A549 (cell line): ENCODE data around the gene PHC2. TPM values are rescaled to one million over a fixed set of nuclear protein-coding genes. Genes with fewer than 3 reads are reported as not detected.

Experiments used
- ATAC-seq, 2 experiments: fragments of 200-7000 bp in 1 of 2; fragments of >200 bp in 1 of 2; cut with Nextera tagmentation in 1 of 2; cut with Tn5 transposase in 1 of 2; 3 replicates each; pipeline versions ENCODE4 v1.8.0 to v1.9.1; 2018 to 2020; ENCODE audit warnings: mild to moderate bottlenecking in 1 of 2, moderate library complexity in 1 of 2
- CTCF ChIA-PET: fragments of 300-600 bp; sonication (Branson Sonifier 250); formaldehyde crosslinking; extraction: SDS; loops from one replicate; lab custom pipeline; 2021; ENCODE audit warnings: antibody characterized with exemption, inconsistent platforms; lab: Yijun Ruan, JAX
- POLR2A ChIA-PET: fragments of 350-600 bp; formaldehyde crosslinking; extraction: SDS; loops from one replicate; lab custom pipeline; 2021; ENCODE audit warnings: antibody characterized with exemption, inconsistent platforms; lab: Yijun Ruan, JAX
- DNase-seq, 2 experiments: peaks; one replicate each; pipeline versions ENCODE4 v3.0.0 to v3.0.0-alpha.2; 2011 to 2016; ENCODE audit warnings: low read depth in 1 of 2, low spot score in 1 of 2
- FAIRE-seq: peaks from 2 replicates; lab custom pipeline; 2011; peaks lifted over from hg19 to GRCh38; lab: Jason Lieb, UNC
- H3K27ac ChIP-seq, 2 experiments: fragments of >200 bp; sonication (Bioruptor Twin); formaldehyde crosslinking; 3 replicates each; pipeline ENCODE4 v1.5.1; 2016 to 2017
- H3K4me1 ChIP-seq: fragments of >200 bp; sonication (Bioruptor Twin); formaldehyde crosslinking; 3 replicates; pipeline ENCODE4 v1.6.1; 2016
- H3K4me2 ChIP-seq: fragments of >200 bp; sonication (Bioruptor Twin); formaldehyde crosslinking; 3 replicates; pipeline ENCODE4 v1.6.1; 2016
- H3K4me3 ChIP-seq: fragments of >200 bp; sonication (Bioruptor Twin); formaldehyde crosslinking; 3 replicates; pipeline ENCODE4 v1.5.1; 2016
- H3K9me3 ChIP-seq: fragments of >200 bp; sonication (Bioruptor Twin); formaldehyde crosslinking; 3 replicates; pipeline ENCODE4 v1.6.1; 2016
- BHLHE40 ChIP-seq: IDR thresholded peaks from 2 replicates; pipeline ENCODE4 v1.6.1; 2012; ENCODE audit warnings: low read depth, low read length, inconsistent platforms
- CBX2 ChIP-seq: fragments of 200-600 bp; sonication (generic); IDR thresholded peaks from 2 replicates; pipeline ENCODE4 v1.6.1; 2016; ENCODE audit warnings: low read depth, mild to moderate bottlenecking, borderline replicate concordance
- CEBPB ChIP-seq, 2 experiments: fragments of >200 bp in 1 of 2; sonication (Bioruptor Twin) in 1 of 2; formaldehyde crosslinking in 1 of 2; IDR thresholded peaks; 2 replicates each; pipeline ENCODE4 v1.6.1; 2012 to 2016
- CHD4 ChIP-seq: fragments of 200-600 bp; sonication (generic); IDR thresholded peaks from 2 replicates; pipeline ENCODE4 v1.6.1; 2016; ENCODE audit warnings: antibody characterized with exemption, mild to moderate bottlenecking, borderline replicate concordance
- E2F6 ChIP-seq: IDR thresholded peaks from 2 replicates; pipeline ENCODE4 v1.6.1; 2012; ENCODE audit warnings: low read depth, borderline replicate concordance
- EHF ChIP-seq: fragments of 250-450 bp; sonication (Bioruptor Pico); IDR thresholded peaks from 2 replicates; pipeline ENCODE4 v1.5.0; 2020; ENCODE audit warnings: mild to moderate bottlenecking
- EHMT2 ChIP-seq: fragments of 200-600 bp; sonication (generic); IDR thresholded peaks from 2 replicates; pipeline ENCODE4 v1.6.1; 2016; ENCODE audit warnings: antibody characterized with exemption, low read depth, mild to moderate bottlenecking, moderate library complexity
- EP300 ChIP-seq, 2 experiments: fragments of >200 bp; sonication (Bioruptor Twin); formaldehyde crosslinking; IDR thresholded peaks; 2 replicates in 1 of 2; 3 replicates in 1 of 2; pipeline ENCODE4 v1.6.1; 2016 to 2017
- GATA3 ChIP-seq: IDR thresholded peaks from 2 replicates; pipeline ENCODE4 v1.6.1; 2012; ENCODE audit warnings: borderline replicate concordance
- HEYL ChIP-seq: fragments of 250-450 bp; sonication (Bioruptor Pico); IDR thresholded peaks from 2 replicates; pipeline ENCODE4 v1.8.0; 2021; ENCODE audit warnings: mild to moderate bottlenecking, moderate library complexity
- JUN ChIP-seq, 2 experiments: fragments of >200 bp; sonication (Bioruptor Twin); formaldehyde crosslinking; IDR thresholded peaks; 2 replicates in 1 of 2; 3 replicates in 1 of 2; pipeline ENCODE4 v1.6.1; 2016 to 2017
- JUNB ChIP-seq: fragments of >200 bp; sonication (Bioruptor Twin); formaldehyde crosslinking; IDR thresholded peaks from 2 replicates; pipeline ENCODE4 v1.6.1; 2016
- KDM1A ChIP-seq: fragments of 200-600 bp; sonication (generic); IDR thresholded peaks from 2 replicates; pipeline ENCODE4 v1.6.1; 2016; ENCODE audit warnings: low read depth, mild to moderate bottlenecking
- KDM5A ChIP-seq: fragments of 200-600 bp; sonication (generic); IDR thresholded peaks from 2 replicates; pipeline ENCODE4 v1.6.1; 2016; ENCODE audit warnings: antibody characterized with exemption, mild to moderate bottlenecking
- MAZ ChIP-seq: fragments of 150-350 bp; IDR thresholded peaks from 2 replicates; pipeline ENCODE4 v1.6.1; 2014; ENCODE audit warnings: antibody characterized with exemption, low read depth, low read length, borderline replicate concordance
- MYC ChIP-seq: IDR thresholded peaks from 2 replicates; pipeline ENCODE4 v1.6.1; 2012; ENCODE audit warnings: mild to moderate bottlenecking, inconsistent platforms, low read length, improper control_type of control experiment, borderline replicate concordance
- PHF8 ChIP-seq: fragments of 200-600 bp; sonication (generic); IDR thresholded peaks from 2 replicates; pipeline ENCODE4 v1.6.1; 2016; ENCODE audit warnings: low read depth, mild to moderate bottlenecking, antibody characterized with exemption, moderate library complexity, borderline replicate concordance
- POLR2AphosphoS2 ChIP-seq: conservative IDR thresholded peaks from 2 replicates; pipeline ENCODE4 v1.6.1; 2012; ENCODE audit warnings: low read length, improper control_type of control experiment, inconsistent platforms
- RAD21 ChIP-seq, 2 experiments: fragments of >200 bp in 1 of 2; sonication (Bioruptor Twin) in 1 of 2; formaldehyde crosslinking in 1 of 2; IDR thresholded peaks in 1 of 2; conservative IDR thresholded peaks in 1 of 2; 2 replicates in 1 of 2; 3 replicates in 1 of 2; pipeline ENCODE4 v1.6.1; 2012 to 2018; ENCODE audit warnings: inconsistent platforms in 1 of 2
- RNF2 ChIP-seq: fragments of 200-600 bp; sonication (generic); IDR thresholded peaks from 2 replicates; pipeline ENCODE4 v1.6.1; 2016; ENCODE audit warnings: low read depth, mild to moderate bottlenecking, antibody characterized with exemption, moderate library complexity, borderline replicate concordance
- SREBF2 ChIP-seq: fragments of 450-650 bp; IDR thresholded peaks from 2 replicates; pipeline ENCODE4 v1.6.1; 2014; ENCODE audit warnings: mild to moderate bottlenecking, moderate library complexity
- TP53 ChIP-seq: fragments of 250-450 bp; sonication (Bioruptor Pico); IDR thresholded peaks from 2 replicates; pipeline ENCODE4 v1.5.0; 2021; ENCODE audit warnings: mild to moderate bottlenecking, moderate library complexity
- ZFP36 ChIP-seq: fragments of 450-650 bp; IDR thresholded peaks from 2 replicates; pipeline ENCODE4 v1.6.1; 2014; ENCODE audit warnings: borderline replicate concordance; ENCODE audit not compliant: partially characterized antibody
- ZNF302 ChIP-seq: fragments of 250-450 bp; sonication (Bioruptor Pico); IDR thresholded peaks from 2 replicates; pipeline ENCODE4 v1.9.0; 2021; ENCODE audit warnings: inconsistent platforms, mild to moderate bottlenecking, moderate library complexity
- ZSCAN20 ChIP-seq: fragments of 250-450 bp; sonication (Bioruptor Pico); IDR thresholded peaks from 2 replicates; pipeline ENCODE4 v1.8.0; 2022; ENCODE audit warnings: mild to moderate bottlenecking, moderate library complexity
- WGBS: methylation state at CpG from one replicate; pipeline ENCODE4 v1.1.6; 2017; ENCODE audit errors: missing lambda C conversion rate; 5-methylcytosine and 5-hydroxymethylcytosine counted together
- polyA plus RNA-seq, 4 experiments: library from polyadenylated mRNA; depleted of rRNA in 3 of 4; stranded (reverse); fragments of >200 nt; fragmentation: RNase III in 1 of 4; extraction: RNeasy Plus Mini Kit Qiagen cat#74134 plus additional on column Dnase treatment in 1 of 4; gene quantifications; 2 replicates in 3 of 4; 3 replicates in 1 of 4; pipeline ENCODE4 v1.2.3, GENCODE V29; 2011 to 2017
- TF ChIP-seq, protein P1 (sequence below): fragments of 250-450 bp; sonication (Bioruptor Pico); IDR thresholded peaks from 2 replicates; pipeline ENCODE4 v1.5.0; 2020; ENCODE audit warnings: low read depth, mild to moderate bottlenecking, moderate library complexity

Gene PHC2
- polyA plus RNA-seq, 2 of the 4 experiments (the other 2 are of a cell fraction) = 29.9 to 33.2 TPM

DNA sequence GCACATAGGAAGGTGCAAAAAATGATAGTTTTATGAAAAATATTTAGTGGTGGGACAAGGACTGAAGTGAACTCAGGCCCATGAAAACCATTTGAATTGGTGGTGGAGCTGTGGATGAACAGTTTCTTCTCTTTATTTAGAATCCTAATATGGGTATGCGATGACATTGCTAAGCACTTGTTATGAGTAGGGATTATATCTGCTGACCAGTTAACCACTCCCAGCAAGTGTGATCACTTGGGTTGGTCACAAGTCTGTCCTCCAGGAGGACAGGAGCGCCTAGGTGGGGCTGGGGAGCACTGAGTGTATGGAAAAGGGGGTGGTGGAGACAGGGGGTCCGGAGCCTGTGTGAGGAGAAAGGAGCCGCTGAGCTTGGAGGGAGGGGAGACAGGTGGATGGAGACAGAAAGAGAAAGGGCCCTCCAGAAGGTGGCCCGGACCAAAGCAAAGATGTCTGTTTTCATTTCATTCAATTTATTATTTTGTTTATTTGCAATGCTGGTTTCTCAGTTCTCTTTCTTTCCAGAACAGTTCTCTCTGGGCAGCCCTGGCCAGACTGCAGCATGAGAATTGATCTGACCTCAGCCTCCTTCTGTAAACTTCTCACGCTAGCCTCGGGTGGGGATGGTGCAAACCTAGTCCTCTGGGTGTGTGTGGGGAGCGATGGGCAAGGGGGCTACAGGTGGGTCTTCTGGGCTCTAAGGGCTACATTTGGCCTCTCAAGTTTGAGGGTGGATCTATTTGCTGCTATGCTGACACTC is 31.7 kb upstream of the PHC2 start:
- no peaks in the 10 kb centered on the region for H3K4me1 ChIP-seq
- ATAC-seq (no peak), FAIRE-seq (no peak), DNase-seq (no peak)
- no peaks in the 10 kb centered on the region for H3K9me3 ChIP-seq
- no peak overlapping the region for H3K4me3 ChIP-seq
- POLR2A ChIA-PET = no interaction called here
- TF ChIP-seq ZSCAN20 (CRISPR knock-in tag) (no peak), PHF8 (no peak), CEBPB (IDR thresholded peaks at IDR 0.05) (no peak), EHF (CRISPR knock-in tag) (no peak), TP53 (CRISPR knock-in tag) (no peak), RNF2 (no peak), ZFP36 (no peak), POLR2AphosphoS2 (no peak), KDM5A (no peak)
- TF ChIP-seq, protein P1, sequence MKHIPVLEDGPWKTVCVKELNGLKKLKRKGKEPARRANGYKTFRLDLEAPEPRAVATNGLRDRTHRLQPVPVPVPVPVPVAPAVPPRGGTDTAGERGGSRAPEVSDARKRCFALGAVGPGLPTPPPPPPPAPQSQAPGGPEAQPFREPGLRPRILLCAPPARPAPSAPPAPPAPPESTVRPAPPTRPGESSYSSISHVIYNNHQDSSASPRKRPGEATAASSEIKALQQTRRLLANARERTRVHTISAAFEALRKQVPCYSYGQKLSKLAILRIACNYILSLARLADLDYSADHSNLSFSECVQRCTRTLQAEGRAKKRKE (CRISPR knock-in tag) = no peak
- CTCF ChIA-PET = interaction anchor here (0.6 to 5.4 kb wide), 2 partner anchors 8 to 141 kb away, joined by 4 to 37 read pairs; partner anchors contain the start of gene ZSCAN20
- 80% methylated on average over 8 of the region's 8 CpGs for WGBS
- H3K27ac ChIP-seq = no peak overlapping the region
- H3K4me2 ChIP-seq = no peak overlapping the region

DNA sequence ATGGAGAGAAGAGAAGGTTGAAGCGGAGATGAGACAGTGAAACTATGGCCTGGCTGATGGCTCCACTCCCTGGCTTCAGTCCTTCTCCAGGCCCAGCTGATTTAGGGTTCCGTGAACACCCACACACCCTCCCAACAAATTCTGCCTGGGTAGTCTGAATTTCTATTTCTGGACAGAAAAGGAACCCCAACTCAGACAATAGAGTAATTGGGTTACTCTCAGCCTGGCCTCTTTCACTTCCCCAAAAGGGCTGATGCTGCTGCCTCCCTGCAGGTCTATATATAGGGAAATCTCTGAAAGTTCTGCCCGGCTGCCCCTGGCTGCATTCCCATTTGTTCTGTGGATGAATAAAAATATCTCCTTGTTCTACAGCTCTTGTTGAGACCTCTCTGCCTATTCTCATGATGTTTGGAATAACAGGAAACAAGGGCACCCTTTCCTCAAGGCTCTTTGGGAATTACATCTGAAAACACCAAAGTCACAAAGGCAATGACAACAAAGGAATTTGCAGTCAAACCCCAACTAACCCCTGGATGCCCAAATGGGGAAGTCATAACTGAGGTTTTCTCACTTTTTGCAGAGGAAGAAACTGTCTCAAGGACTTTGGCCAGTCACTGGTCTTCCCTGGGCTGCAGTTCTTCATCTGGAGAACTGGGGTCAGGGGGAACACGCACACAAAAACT is 30.2 kb upstream of the PHC2 start:
- Histone ChIP-seq H3K27ac (no peak overlapping the region), H3K4me2 (no peak overlapping the region), H3K9me3 (no peaks in the 10 kb centered on the region), H3K4me1 (no peaks in the 10 kb centered on the region), H3K4me3 (no peak overlapping the region)
- FAIRE-seq (no peak), ATAC-seq (no peak), DNase-seq (no peak)
- WGBS = 66% methylated on average over 4 of the region's 4 CpGs
- TF ChIP-seq KDM1A (no peak), E2F6 (no peak), CHD4 (no peak), GATA3 (no peak), MYC (no peak), EP300 (IDR thresholded peaks at IDR 0.05) (no peak), JUN (IDR thresholded peaks at IDR 0.05) (no peak), EHMT2 (no peak), BHLHE40 (no peak), MAZ (no peak), RAD21 (conservative IDR thresholded peaks at IDR 0.05 in 1 of 2, IDR thresholded peaks at IDR 0.05 in 1 of 2) (no peak), JUNB (no peak), CBX2 (no peak), ZSCAN20 (CRISPR knock-in tag) (no peak), CEBPB (IDR thresholded peaks at IDR 0.05) (no peak), HEYL (CRISPR knock-in tag) (no peak), SREBF2 (no peak), ZNF302 (no peak)
- TF ChIP-seq, protein P1 (CRISPR knock-in tag) = no peak
- ChIA-PET CTCF (interaction anchor here (1.4 to 5.4 kb wide), 2 partner anchors 10 to 165 kb away, joined by 5 to 37 read pairs; partner anchors contain the start of gene ZSCAN20), POLR2A (no interaction called here)
